PFSK-1 (cell line): ENCODE data around the gene CACNA1D.

Experiments
- FOXP2 ChIP-seq: optimal IDR thresholded peaks from 2 replicates; pipeline ENCODE3; 2011; ENCODE audit warnings: borderline replicate concordance, control low read depth, inconsistent platforms; ENCODE audit not compliant: insufficient read depth; ENCODE audit errors: extremely low read length, extremely low read depth
- POLR2AphosphoS5 ChIP-seq: IDR thresholded peaks from 2 replicates; pipeline ENCODE4 v1.6.1; 2012; ENCODE audit warnings: low read depth, mild to moderate bottlenecking, control low read depth, low read length, moderate library complexity
- REST ChIP-seq, 2 experiments: IDR thresholded peaks; 2 replicates each; pipeline versions ENCODE4 v1.6.1 to v1.8.0; 2011 to 2012; ENCODE audit warnings: low read depth in 2 of 2, low read length in 2 of 2, control low read depth in 1 of 2, inconsistent platforms in 1 of 2, mild to moderate bottlenecking in 1 of 2, moderate library complexity in 1 of 2; ENCODE audit not compliant: insufficient read depth in 1 of 2
- SIN3A ChIP-seq: IDR thresholded peaks from 2 replicates; pipeline ENCODE4 v1.6.1; 2012; ENCODE audit warnings: mild to moderate bottlenecking, low read length, moderate library complexity, borderline replicate concordance; ENCODE audit not compliant: insufficient read depth
- TAF1 ChIP-seq: IDR thresholded peaks from 2 replicates; pipeline ENCODE4 v1.6.1; 2012; ENCODE audit warnings: low read length, control low read depth, borderline replicate concordance; ENCODE audit not compliant: insufficient read depth

DNA sequence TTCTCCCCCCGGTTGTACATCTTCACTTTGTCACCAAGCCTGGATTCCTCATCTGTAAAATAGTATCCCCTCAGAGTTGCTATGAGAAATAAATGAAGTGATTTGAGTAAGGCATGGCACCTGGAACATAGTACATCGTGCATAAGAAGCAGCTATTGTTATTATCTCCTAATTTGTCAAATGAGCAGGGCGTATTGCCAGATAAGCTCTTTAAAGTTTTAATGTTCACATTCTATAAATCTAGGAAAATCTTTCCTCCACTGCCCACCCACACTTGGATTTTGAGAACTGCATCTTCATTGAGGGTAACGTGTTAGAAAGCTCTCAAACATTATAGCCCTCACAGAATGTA is 32.3 kb downstream of the CACNA1D start:
- TF ChIP-seq POLR2AphosphoS5 (no peak), SIN3A (no peak), TAF1 (no peak), REST (IDR thresholded peaks at IDR 0.05; ENCODE audit: insufficient read depth in 1 of 2, low read depth in 2 of 2, low read length in 2 of 2) (no peak), FOXP2 (no peak)
